HepG2 (cell line): ENCODE results near the gene ARHGDIA. TPM values are rescaled to one million over a fixed set of nuclear protein-coding genes. Genes with fewer than 3 reads are reported as not detected.

Experiments used
- AHDC1 ChIP-seq: sonication (generic); formaldehyde crosslinking; IDR thresholded peaks from 2 replicates; pipeline ENCODE4 v1.5.1; 2020; ENCODE audit warnings: mild to moderate bottlenecking, missing genetic modification reagents, borderline replicate concordance
- DNMT3B ChIP-seq: conservative IDR thresholded peaks from 2 replicates; pipeline ENCODE4 v1.6.1; 2016; ENCODE audit warnings: missing biosample characterization, control low read depth
- ETV5 ChIP-seq: IDR thresholded peaks from 2 replicates; pipeline ENCODE4 v1.6.1; 2018; ENCODE audit warnings: missing biosample characterization, missing genetic modification reagents, inconsistent platforms, borderline replicate concordance
- GABPB1 ChIP-seq: IDR thresholded peaks from 2 replicates; pipeline ENCODE4 v1.6.1; 2016; ENCODE audit warnings: mild to moderate bottlenecking, missing genetic modification reagents, moderate library complexity, missing compliant biosample characterization
- GATAD2A ChIP-seq: IDR thresholded peaks from 2 replicates; pipeline ENCODE4 v1.6.1; 2016
- POLR2G ChIP-seq: fragments of 200-400 bp; formaldehyde crosslinking; IDR thresholded peaks from 2 replicates; pipeline ENCODE4 v1.6.1; 2018; ENCODE audit warnings: mild to moderate bottlenecking, low read depth, low read length, moderate library complexity
- RERE ChIP-seq: IDR thresholded peaks from 2 replicates; pipeline ENCODE4 v1.6.1; 2016; ENCODE audit warnings: low read depth, missing genetic modification reagents, missing compliant biosample characterization
- SAP130 ChIP-seq: IDR thresholded peaks from 2 replicates; pipeline ENCODE4 v1.6.1; 2016; ENCODE audit warnings: low read depth
- SATB2 ChIP-seq: sonication (generic); formaldehyde crosslinking; IDR thresholded peaks from 2 replicates; pipeline ENCODE4 v1.5.0; 2020; ENCODE audit warnings: missing genetic modification reagents
- SOX13 ChIP-seq, 3 experiments: fragments of 450-650 bp in 1 of 3; sonication (generic) in 1 of 3; formaldehyde crosslinking in 1 of 3; IDR thresholded peaks in 2 of 3; conservative IDR thresholded peaks in 1 of 3; 2 replicates each; pipeline versions ENCODE4 v1.5.0 to v1.6.1; 2016 to 2020; ENCODE audit warnings: antibody characterized with exemption in 1 of 3, mild to moderate bottlenecking in 1 of 3, missing compliant biosample characterization in 1 of 3, missing genetic modification reagents in 1 of 3, moderate library complexity in 1 of 3
- XRCC5 ChIP-seq: fragments of 200-400 bp; formaldehyde crosslinking; optimal IDR thresholded peaks from 2 replicates; pipeline ENCODE3; 2017; ENCODE audit warnings: mild to moderate bottlenecking, low read length
- ZNF17 ChIP-seq: sonication (generic); formaldehyde crosslinking; IDR thresholded peaks from 2 replicates; pipeline ENCODE4 v1.5.0; 2020; ENCODE audit warnings: mild to moderate bottlenecking, missing genetic modification reagents
- ZNF552 ChIP-seq: sonication (generic); formaldehyde crosslinking; IDR thresholded peaks from 2 replicates; pipeline ENCODE4 v1.9.0; 2022; ENCODE audit warnings: missing genetic modification reagents, mild to moderate bottlenecking, borderline replicate concordance
- ZNF572 ChIP-seq: sonication (generic); formaldehyde crosslinking; IDR thresholded peaks from 2 replicates; pipeline ENCODE4 v1.5.1; 2020; ENCODE audit warnings: mild to moderate bottlenecking, missing genetic modification reagents
- ZNF691 ChIP-seq: sonication (generic); formaldehyde crosslinking; IDR thresholded peaks from 2 replicates; pipeline ENCODE4 v1.4.0; 2020; ENCODE audit warnings: missing genetic modification reagents, low read depth, mild to moderate bottlenecking, borderline replicate concordance
- ZNF709 ChIP-seq: sonication (generic); formaldehyde crosslinking; IDR thresholded peaks from 2 replicates; pipeline ENCODE4 v1.5.0; 2020; ENCODE audit warnings: mild to moderate bottlenecking, missing genetic modification reagents
- ZNF879 ChIP-seq: sonication (generic); formaldehyde crosslinking; IDR thresholded peaks from 2 replicates; pipeline ENCODE4 v1.8.1; 2023; ENCODE audit warnings: missing genetic modification reagents
- polyA plus RNA-seq, 8 experiments: library from polyadenylated mRNA; depleted of rRNA in 3 of 8; stranded (reverse) in 7 of 8; unstranded in 1 of 8; fragments of >200 nt; fragmentation: Illumina TruSeq in 4 of 8; extraction: Trizol in 4 of 8; gene quantifications; 2 replicates each; pipeline versions ENCODE4 v1.2.1 to v1.2.3, GENCODE V29; 2011 to 2016; ENCODE audit warnings: low read depth in 4 of 8, missing spikeins in 1 of 8, mixed read lengths in 1 of 8; ENCODE audit not compliant: insufficient read depth in 1 of 8
- total RNA-seq, 5 experiments: library from RNA; depleted of rRNA; stranded (reverse); fragments of >200 nt; fragmentation: Illumina TruSeq; extraction: Trizol; gene quantifications; 2 replicates each; pipeline ENCODE4 v1.2.3, GENCODE V29; 2016; ENCODE audit warnings: low read depth in 1 of 5

ARHGDIA gene
- total and polyA plus RNA-seq, 2 of the 13 experiments (the other 11 are each of a cell fraction or from before 2014, with no cell fraction given) = 40.0 to 64.0 TPM

- TF ChIP-seq SOX13 (IDR thresholded peaks at IDR 0.05) = no peak
- TF ChIP-seq SOX13 (CRISPR knock-in tag; conservative IDR thresholded peaks at IDR 0.05 in 1 of 2, IDR thresholded peaks at IDR 0.05 in 1 of 2) = no peak; a peak in 1 of 4 replicates
- peak; percentile 92 for TF ChIP-seq POLR2G
- TF ChIP-seq AHDC1 (CRISPR knock-in tag) = peak; percentile 23; the same call in 1 of the 2 replicates
- peak; percentile 78 for TF ChIP-seq SAP130 (CRISPR knock-in tag)
- TF ChIP-seq SATB2 = peak; percentile 91
- 0 out of 2 replicates have a peak, but pooled peaks have one; percentile 52 for TF ChIP-seq ZNF879
- TF ChIP-seq GATAD2A = peak; percentile 75
- no peak for TF ChIP-seq ZNF17
- TF ChIP-seq XRCC5 = peak; percentile 48
- 0 out of 2 replicates have a peak, but pooled peaks have one; percentile 35 for TF ChIP-seq ZNF552
- TF ChIP-seq ETV5 = peak; percentile 65
- no peak; the same call in 1 of the 2 replicates for TF ChIP-seq DNMT3B (CRISPR knock-in tag)
- peak; percentile 28; the same call in 1 of the 2 replicates for TF ChIP-seq RERE
- TF ChIP-seq ZNF572 (CRISPR knock-in tag) = no peak; the same call in 1 of the 2 replicates
- TF ChIP-seq GABPB1 (CRISPR knock-in tag) = peak; percentile 92
- TF ChIP-seq ZNF691 (CRISPR knock-in tag) = peak; percentile 80; the same call in 1 of the 2 replicates
- TF ChIP-seq ZNF709 (CRISPR knock-in tag) = no peak; the same call in 1 of the 2 replicates
Measured at GRCh38 chr17:81833160-81833920, 37.8 kb downstream of the ARHGDIA start, which contains the start of gene MCRIP1 (continued).
